Panc1 (cell line): ENCODE results near the gene ELAVL1. TPM values are rescaled to one million over a fixed set of nuclear protein-coding genes. Genes with fewer than 3 reads are reported as not detected.

Source experiments
- ATAC-seq: fragments of 200-7000 bp; cut with Tn5 transposase; 2 replicates; pipeline ENCODE4 v1.9.1; 2020; ENCODE audit warnings: mild to moderate bottlenecking, moderate library complexity
- BruUV-seq: library from RNA; stranded (reverse); fragments of 400-500 nt; replicated peaks from 2 replicates; lab custom pipeline; 2021; lab: Mats Ljungman, UMichigan
- CTCF ChIA-PET: fragments of 300-600 bp; sonication (Branson Sonifier 250); formaldehyde crosslinking; loops from one replicate; lab custom pipeline; 2022; ENCODE audit warnings: antibody characterized with exemption; lab: Charles Lee
- POLR2A ChIA-PET: fragments of 300-600 bp; sonication (Branson Sonifier 250); formaldehyde crosslinking; loops from one replicate; lab custom pipeline; 2022; ENCODE audit warnings: antibody characterized with exemption; lab: Charles Lee
- DNase-seq: peaks from one replicate; pipeline ENCODE4 v3.0.0-alpha.2; 2010; ENCODE audit warnings: low read depth, low spot score
- H3K27ac ChIP-seq: 2 replicates; pipeline ENCODE4 v1.5.1; 2011; ENCODE audit warnings: mild to moderate bottlenecking, low read length, inconsistent platforms
- H3K27me3 ChIP-seq: fragments of 200-500 bp; sonication (Bioruptor generic); 2 replicates; pipeline ENCODE4 v1.6.0; 2014; ENCODE audit warnings: low read length, inconsistent platforms; ENCODE audit not compliant: control insufficient read depth, insufficient read depth
- H3K36me3 ChIP-seq: fragments of 200-500 bp; sonication (Bioruptor generic); 2 replicates; pipeline ENCODE4 v1.5.1; 2014; ENCODE audit warnings: inconsistent platforms, mild to moderate bottlenecking, low read length, moderate library complexity; ENCODE audit not compliant: control insufficient read depth, insufficient read depth
- H3K4me1 ChIP-seq: 2 replicates; pipeline ENCODE4 v1.5.1; 2011; ENCODE audit warnings: inconsistent platforms, mild to moderate bottlenecking, low read length, moderate library complexity; ENCODE audit not compliant: control insufficient read depth, insufficient read depth
- H3K4me3 ChIP-seq, 2 experiments: 2 replicates each; pipeline ENCODE4 v1.5.1; 2011 to 2012; ENCODE audit warnings: low read depth in 2 of 2, low read length in 2 of 2, mild to moderate bottlenecking in 2 of 2, inconsistent platforms in 1 of 2, moderate library complexity in 1 of 2
- H3K9me3 ChIP-seq: fragments of 200-500 bp; sonication (Bioruptor generic); 2 replicates; pipeline ENCODE4 v1.5.1; 2014; ENCODE audit warnings: low read depth, mild to moderate bottlenecking, inconsistent platforms, low read length, moderate library complexity; ENCODE audit not compliant: control insufficient read depth, insufficient read depth
- POLR2AphosphoS5 ChIP-seq: IDR thresholded peaks from 2 replicates; pipeline ENCODE4 v1.6.1; 2012; ENCODE audit warnings: mild to moderate bottlenecking, low read depth, low read length, moderate library complexity
- TCF7L2 ChIP-seq: IDR thresholded peaks from 2 replicates; pipeline ENCODE4 v1.6.1; 2011; ENCODE audit warnings: mild to moderate bottlenecking, low read depth, low read length, inconsistent platforms
- in situ Hi-C: cut with HindIII; loops from 2 replicates; pipeline ENCODE4 v1.10.0; 2016; ENCODE audit warnings: low sequenced_read_pairs, low pct_unique_long_range_greater_than_20kb
- intact Hi-C: fragments of 100-400 bp; cut with micrococcal nuclease; formaldehyde crosslinking; loops from one replicate; pipeline ENCODE4 v1.10.0; 2022; ENCODE audit not compliant: unreplicated experiment
- total RNA-seq: library from RNA; stranded (reverse); gene quantifications from one replicate; pipeline ENCODE4 v1.2.1, GENCODE V29; 2021; ENCODE audit not compliant: unreplicated experiment
- TF ChIP-seq, protein P1 (sequence below), 2 experiments: IDR thresholded peaks; 2 replicates each; pipeline ENCODE4 v1.6.1; 2011 to 2012; ENCODE audit warnings: low read depth in 2 of 2, control low read depth in 1 of 2, low read length in 1 of 2, mild to moderate bottlenecking in 1 of 2, moderate library complexity in 1 of 2; ENCODE audit not compliant: insufficient read depth in 1 of 2

The ELAVL1 gene
- total RNA-seq, 1 experiment from 2014 or later = 123 TPM

DNA sequence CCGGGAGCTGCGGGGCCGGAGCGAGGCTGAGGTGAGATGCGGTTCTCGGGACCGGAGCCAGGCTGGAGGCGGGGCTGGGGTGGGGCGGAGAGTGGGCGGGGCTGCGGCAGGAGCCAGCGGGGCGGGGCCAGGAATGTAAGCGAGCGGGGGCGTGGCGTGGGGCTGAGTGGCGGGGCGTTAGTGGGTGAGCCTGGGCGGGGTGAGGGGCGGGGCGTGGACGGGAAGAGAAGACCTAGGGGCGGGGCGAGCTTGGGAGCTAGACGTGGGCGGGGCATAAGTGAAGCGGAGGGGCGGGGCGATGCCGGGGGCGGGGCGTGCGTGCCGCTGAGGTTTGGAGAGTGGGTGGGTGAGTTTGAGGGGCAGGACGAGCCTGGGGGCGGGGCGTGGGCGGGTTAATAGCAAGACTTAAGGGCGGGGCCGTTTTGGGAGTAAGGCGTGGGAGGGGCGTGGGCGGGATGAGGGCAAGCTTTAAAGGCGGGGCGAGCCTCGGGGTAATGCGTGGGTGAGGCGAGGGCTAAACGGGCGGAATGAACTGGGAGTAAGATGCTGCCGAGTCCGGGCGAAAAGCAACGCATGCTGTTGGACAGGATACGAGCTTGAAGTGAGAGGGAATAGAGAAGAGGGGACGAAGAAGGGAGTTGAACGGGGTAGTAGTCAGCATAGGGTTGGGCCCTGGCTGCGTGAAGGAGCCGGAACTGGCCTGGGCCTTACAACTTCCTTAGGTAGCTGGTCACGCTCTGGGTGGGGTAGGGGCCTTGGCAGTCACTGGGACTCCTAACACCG, 84.7 kb downstream of the ELAVL1 start:
- TSS peak; percentile 97 for BruUV-seq
- Histone ChIP-seq H3K9me3 (no peaks in the 10 kb centered on the region), H3K4me3 (peak overlapping the region; percentile 61 to 65), H3K36me3 (no peaks in the 10 kb centered on the region; the same call in 1 of the 2 replicates), H3K27me3 (no peaks in the 10 kb centered on the region), H3K27ac (peak overlapping the region; percentile 94), H3K4me1 (peaks cover 19% of the 10 kb centered on the region)
- in situ Hi-C loops = no loop called here
- ChIA-PET POLR2A (interaction anchor here (0.5 to 1.1 kb wide), 5 partner anchors 17 to 730 kb away, joined by 4 to 19 read pairs (median 6); no protein-coding TSS in a partner anchor), CTCF (interaction anchor here (0.6 to 2.0 kb wide), 6 partner anchors 9 to 203 kb away, joined by 3 to 7 read pairs (median 5); no protein-coding TSS in a partner anchor)
- ATAC-seq (peak; percentile 17), DNase-seq (no peak)
- intact Hi-C loops = no loop called here
- TF ChIP-seq, protein P1, sequence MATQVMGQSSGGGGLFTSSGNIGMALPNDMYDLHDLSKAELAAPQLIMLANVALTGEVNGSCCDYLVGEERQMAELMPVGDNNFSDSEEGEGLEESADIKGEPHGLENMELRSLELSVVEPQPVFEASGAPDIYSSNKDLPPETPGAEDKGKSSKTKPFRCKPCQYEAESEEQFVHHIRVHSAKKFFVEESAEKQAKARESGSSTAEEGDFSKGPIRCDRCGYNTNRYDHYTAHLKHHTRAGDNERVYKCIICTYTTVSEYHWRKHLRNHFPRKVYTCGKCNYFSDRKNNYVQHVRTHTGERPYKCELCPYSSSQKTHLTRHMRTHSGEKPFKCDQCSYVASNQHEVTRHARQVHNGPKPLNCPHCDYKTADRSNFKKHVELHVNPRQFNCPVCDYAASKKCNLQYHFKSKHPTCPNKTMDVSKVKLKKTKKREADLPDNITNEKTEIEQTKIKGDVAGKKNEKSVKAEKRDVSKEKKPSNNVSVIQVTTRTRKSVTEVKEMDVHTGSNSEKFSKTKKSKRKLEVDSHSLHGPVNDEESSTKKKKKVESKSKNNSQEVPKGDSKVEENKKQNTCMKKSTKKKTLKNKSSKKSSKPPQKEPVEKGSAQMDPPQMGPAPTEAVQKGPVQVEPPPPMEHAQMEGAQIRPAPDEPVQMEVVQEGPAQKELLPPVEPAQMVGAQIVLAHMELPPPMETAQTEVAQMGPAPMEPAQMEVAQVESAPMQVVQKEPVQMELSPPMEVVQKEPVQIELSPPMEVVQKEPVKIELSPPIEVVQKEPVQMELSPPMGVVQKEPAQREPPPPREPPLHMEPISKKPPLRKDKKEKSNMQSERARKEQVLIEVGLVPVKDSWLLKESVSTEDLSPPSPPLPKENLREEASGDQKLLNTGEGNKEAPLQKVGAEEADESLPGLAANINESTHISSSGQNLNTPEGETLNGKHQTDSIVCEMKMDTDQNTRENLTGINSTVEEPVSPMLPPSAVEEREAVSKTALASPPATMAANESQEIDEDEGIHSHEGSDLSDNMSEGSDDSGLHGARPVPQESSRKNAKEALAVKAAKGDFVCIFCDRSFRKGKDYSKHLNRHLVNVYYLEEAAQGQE (IDR thresholded peaks at IDR 0.05; ENCODE audit: insufficient read depth in 1 of 2, low read depth in 2 of 2, low read length in 1 of 2) = no peak
- TF ChIP-seq POLR2AphosphoS5 = peak; percentile 51

DNA sequence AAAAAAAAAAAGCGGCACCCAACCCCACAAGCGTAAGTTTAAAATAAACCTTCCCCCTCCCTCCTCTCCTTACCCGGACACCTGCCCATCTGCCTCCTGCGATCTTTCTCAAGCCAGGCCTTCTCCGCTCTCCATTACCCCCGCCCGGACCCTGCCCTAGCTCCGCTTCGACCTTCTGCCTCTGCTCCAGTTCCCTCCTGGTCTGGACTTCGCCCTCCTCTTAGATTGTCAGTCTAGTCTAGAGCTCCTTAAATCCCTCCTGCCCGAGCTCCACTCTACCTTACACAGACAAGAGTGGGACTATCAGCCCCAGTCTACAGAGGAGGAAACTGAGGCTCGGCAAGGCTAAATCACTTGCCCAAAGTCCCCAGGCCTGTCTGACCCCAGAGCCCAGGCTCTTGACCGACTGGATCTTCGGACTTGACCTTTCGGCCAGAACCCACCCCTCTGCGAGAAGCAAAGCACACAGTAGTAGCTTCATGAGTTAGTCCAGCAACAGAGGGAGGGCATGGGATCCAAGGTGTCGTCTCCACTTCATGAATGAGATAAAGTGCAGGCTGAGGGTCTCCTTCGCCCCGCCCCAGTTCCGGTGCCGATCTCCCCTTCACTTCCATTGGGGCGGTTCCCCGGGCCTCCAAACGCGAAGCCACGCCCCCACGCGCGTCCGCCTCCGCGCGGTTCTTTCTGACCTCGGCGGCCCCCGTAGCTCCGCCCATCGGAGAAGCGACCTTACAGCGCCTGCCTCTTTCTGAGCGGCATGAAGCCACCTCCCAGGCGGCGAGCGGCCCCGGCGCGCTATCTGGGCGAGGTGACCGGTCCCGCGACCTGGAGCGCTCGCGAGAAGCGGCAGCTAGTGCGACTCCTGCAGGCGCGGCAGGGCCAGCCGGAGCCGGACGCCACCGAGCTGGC, 85.6 kb downstream of the ELAVL1 start, which contains the start of gene SNAPC2:
TSS of gene SNAPC2 (plus strand) at position 729 of the 909 bp plus-strand sequence. CDS start at position 758, 29 bp downstream.
- peak; percentile 62 for ATAC-seq
- intact Hi-C loops (no loop called here), in situ Hi-C loops (no loop called here)
- TF ChIP-seq POLR2AphosphoS5 (peak; percentile 69), TCF7L2 (no peak)
- BruUV-seq = TSS peak; percentile 65
- ChIA-PET POLR2A (interaction anchor here (0.5 to 1.1 kb wide), 4 partner anchors 18 to 731 kb away, joined by 4 to 19 read pairs (median 8); no protein-coding TSS in a partner anchor), CTCF (interaction anchor here (0.6 to 2.0 kb wide), 5 partner anchors 10 to 203 kb away, joined by 3 to 7 read pairs (median 6); no protein-coding TSS in a partner anchor)
- Histone ChIP-seq H3K4me1 (peaks cover 20% of the 10 kb centered on the region), H3K27ac (peak within 1 kb of the TSS; percentile 94), H3K9me3 (no peaks in the 10 kb centered on the region), H3K4me3 (peak within 1 kb of the TSS; percentile 61 to 65), H3K27me3 (no peaks in the 10 kb centered on the region), H3K36me3 (no peaks in the 10 kb centered on the region; the same call in 1 of the 2 replicates)
- no peak for DNase-seq
